T-helper 22 cell (primary cell): ENCODE data around the gene LRRC8A.

Experiments used
- DNase-seq: peaks from one replicate; pipeline ENCODE4 v3.0.0-alpha.2; 2020; ENCODE audit warnings: low read depth

The LRRC8A gene

DNA sequence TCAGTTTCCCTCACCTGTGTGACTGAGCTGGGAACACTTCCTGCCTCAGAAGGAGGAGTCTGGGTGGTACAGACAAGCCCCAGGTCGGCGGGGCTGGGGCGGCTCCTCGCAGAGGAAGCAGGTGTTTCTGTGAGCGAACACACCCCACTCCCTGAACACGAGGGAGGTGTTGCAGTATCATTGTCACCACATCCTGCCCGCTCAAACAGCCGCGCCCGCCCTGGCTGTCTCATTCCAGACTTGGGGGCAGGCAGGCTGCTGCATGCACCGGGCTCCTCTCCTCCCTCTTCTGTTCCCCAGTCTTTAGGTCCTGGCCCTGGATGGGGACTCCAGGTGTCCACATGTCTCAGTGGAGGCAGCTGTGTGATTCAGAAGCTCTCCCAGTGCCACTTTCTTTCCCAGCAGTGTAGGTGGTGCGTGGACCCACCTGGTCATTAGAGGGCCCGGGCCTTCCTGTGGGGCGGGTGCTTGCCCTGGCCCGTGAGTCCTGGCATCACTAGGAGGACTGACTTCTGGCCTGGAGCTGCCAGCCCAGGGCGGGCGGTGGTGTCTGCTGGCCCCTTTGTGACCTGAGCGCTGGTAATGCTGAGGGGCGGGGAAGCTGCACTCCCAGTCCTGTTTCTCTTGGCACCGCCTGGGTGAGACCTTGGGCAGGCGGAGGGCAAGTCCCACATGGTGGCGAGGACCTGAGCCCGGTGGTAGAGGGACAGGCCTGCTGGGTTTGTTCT is 20.6 kb downstream of the LRRC8A start:
- peak; percentile 71 for DNase-seq

DNA sequence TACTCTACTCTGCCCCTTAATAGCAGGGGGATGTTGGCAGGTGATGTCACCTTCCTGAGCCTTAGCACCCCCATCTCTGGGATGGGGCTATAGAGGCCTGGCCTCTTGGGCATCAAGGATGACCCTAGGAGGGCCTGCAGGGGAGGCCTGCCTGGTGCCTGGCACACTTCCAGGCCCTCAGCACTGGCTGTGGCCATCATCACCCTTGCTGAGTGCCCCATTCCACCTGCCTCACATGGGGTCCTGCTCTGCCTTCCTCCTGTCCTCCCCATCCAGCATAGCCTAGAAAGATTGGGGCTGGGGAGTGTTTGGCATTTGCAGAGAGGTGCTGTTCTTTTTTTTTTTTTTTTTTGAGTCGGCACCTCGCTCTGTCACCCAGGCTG is 21.1 kb downstream of the LRRC8A start:
- no peak for DNase-seq

DNA sequence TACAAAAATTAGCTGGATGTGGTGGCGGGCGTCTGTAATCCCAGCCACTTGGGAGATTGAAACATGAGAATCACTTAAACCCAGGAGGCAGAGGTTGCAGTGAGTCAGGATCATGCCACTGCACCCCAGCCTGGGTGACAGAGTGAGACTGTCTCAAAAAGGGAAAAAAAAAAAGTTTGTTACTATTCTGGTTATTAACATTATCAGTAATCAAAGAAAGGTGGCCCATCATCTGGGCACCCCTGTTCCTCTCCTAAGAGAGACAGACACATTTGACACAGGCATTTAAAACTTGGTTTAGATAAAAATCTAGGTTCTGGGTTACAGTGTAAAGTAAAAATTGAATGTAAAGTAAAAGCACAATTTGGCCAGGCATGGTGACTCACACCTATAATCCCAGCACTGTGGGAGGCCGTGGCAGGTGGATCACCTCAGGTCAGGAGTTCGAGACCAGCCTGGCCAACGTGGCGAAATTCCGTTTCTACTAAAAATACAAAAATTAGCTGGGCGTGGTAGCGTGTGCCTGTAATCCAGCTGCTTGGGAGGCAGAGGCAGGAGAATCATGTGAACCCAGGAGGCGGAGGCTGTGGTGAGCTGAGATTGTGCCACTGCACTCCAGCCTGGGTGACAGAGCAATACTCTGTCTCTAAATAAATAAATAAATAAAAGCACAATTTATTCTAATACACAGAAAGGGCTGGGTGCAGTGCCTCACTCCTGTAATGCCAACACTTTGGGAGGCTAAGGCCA is 22.1 kb downstream of the LRRC8A start:
- DNase-seq, result no peak

DNA sequence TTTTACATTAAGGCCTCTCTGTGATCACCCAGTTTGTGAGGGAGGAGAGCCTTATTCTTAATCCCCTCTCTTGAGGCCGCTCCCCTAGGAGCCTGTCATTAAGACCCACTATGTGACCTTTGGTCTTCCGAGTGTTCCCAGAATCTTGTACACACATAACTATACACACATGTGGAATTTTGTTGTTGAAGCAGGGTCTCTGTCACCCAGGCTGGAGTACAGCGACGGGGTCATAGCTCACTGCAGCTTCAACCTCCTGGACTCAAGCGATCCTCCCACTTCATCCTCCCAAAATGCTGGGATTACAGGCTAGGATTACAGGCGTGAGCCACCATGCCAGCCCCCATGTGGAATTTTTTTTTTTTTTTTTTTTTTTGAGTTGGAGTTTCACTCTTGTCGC is 24.0 kb downstream of the LRRC8A start:
- DNase-seq, result no peak

DNA sequence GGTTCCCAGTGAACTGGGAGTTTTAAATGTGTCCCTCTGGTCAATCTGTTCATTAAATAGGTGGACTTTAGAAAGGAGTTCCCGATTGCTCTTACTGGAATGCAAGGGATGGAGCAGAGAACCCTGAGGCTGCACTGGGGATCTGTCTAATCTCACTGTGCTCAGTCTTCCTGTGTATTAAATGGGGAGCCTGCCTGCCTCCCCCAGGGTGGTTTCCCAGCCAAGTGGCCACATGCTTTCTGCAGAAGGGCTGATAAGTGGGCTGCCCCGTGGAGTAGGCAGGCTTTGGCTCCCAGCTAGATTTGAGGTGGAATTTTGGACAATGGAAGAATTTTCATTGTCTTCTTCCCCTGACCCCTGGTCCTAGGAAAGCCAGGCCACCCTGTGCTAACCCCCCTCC is 24.8 kb downstream of the LRRC8A start:
- DNase-seq, result no peak

DNA sequence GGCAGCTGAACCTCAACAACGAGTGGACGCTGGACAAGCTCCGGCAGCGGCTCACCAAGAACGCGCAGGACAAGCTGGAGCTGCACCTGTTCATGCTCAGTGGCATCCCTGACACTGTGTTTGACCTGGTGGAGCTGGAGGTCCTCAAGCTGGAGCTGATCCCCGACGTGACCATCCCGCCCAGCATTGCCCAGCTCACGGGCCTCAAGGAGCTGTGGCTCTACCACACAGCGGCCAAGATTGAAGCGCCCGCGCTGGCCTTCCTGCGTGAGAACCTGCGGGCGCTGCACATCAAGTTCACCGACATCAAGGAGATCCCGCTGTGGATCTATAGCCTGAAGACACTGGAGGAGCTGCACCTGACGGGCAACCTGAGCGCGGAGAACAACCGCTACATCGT is 26.4 kb downstream of the LRRC8A start:
- no peak for DNase-seq

DNA sequence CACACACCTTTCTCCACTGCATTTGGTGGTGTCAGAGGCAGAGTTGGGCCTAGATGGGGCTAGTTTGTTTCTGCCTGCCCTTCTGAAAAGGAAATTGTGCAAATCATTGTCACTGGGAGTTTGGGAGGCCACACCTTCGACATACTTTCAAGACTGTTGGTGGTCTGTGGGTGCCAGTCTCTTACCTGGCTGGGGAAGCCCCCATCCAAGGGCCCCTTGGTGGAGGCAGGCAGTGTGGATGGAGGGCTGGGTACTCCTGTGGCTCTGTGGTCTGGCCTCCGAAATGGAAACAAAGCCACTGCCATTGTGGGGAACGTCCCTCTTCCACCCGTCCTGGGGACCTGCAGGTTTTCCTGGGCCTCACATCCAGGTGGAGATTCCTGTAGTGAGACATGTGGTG is 27.9 kb downstream of the LRRC8A start:
- DNase-seq, result no peak

DNA sequence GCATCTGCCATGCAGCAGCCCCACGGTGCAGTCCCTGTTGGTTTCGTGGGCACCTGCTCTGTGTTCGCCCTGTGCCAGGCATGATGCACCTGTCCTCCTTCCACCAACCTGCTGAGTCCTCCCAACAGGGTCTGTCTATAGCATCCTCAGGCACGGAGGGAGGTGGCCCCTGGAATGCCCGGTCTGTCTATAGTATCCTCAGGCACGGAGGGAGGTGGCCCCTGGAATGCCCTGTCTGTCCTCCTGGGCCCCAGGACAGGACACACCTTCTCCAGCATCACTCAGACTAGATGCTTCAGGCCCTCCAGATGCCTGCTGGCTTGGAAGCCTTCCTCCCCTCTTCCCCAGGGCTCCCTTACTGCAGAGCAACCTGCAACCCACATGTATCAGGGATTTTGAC is 29.0 kb downstream of the LRRC8A start:
- DNase-seq, result no peak

DNA sequence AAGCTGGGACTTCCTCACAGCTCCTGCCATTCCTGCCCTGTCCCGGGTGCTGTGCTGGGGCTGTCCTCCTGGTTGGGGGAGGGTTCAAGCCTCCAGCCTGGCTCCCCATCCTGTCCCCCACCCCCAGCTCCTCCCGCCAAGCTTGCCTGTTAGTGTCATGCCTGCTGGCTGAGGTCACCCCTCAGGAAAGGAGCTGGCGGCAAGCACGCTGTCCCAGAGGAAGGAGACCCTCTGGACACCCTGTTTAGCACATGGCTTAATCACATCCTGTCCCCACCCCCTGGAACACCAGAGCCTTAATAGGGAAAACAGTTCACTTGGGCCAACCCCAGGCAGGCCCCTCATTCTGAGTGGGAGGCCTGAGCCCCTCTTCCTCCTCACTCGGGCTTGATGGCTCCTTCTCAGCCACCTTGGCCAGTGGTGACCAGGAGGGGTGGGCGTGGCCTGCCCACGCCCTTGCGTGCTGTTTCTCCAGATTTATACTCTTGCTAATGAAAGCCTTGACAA is 29.6 kb downstream of the LRRC8A start:
- no peak for DNase-seq

DNA sequence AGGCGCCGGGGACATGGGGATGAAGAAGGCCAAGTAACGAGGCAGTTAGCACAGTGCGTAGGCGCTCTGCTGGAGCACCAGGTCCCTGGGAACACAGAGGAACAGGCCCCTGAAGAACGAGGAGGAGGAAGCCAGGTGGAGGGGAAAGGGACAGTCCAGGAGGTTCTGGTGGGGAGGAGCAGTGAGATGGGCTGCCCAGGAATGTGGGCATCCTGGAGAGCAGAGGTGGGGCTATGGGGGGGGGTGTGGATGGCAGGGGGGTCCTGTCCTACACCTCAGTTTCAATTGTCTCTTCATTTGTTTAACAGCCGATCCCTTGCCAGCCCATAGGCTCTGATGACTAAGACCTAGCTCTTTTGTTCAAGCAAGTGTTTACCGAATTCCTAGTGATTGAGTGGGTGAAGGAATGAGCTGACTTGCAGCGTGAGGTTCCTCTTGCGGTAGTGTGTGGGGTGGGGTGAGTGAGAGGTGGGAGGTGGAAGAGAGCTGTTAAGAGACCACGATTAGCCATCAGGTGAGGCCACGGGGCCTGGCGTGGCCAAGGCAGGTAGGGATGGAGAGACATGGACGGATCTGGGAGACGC is 30.4 kb downstream of the LRRC8A start:
- no peak for DNase-seq

DNA sequence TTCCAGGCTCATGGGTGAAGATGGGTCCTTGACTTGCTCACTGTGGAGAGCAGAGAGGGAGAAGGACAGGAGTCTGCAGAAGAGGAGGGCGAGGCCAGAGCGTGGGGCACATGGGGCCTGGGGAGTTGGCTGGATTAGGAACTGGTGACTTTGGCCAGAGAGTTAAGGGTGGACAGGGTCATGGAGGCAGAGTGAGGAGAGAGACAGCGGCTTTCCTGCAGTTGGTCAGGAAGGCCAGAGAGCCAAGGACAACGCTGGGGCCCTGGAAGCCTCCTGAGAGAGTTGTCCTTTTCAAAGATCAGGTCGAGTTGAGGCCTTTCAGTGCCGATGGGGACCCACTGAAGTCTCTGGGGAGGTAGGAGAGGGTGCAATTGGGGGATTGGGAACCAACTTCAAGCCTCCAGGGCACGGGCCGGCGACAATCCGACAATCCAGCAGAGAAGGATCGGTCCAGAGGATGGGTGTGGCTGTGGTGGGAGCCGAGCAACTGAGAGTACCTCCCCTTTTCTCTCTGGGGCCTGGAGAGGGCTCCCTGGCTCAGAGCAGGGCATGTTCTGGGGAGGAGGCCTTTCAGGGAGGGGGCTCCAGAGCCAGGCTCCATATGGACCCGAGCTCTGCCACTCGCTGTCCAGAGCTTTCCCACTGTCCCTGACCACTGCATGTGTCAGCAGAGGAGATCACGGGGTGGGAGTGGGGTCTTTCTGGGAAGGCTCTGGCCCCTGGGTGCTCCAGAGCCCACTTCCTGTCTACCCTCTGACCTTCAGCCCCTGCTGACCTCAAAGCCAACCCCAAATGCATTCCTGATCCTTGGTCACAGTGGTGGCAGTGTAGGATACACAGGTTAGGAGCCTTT is 31.3 kb downstream of the LRRC8A start:
- DNase-seq, result no peak

DNA sequence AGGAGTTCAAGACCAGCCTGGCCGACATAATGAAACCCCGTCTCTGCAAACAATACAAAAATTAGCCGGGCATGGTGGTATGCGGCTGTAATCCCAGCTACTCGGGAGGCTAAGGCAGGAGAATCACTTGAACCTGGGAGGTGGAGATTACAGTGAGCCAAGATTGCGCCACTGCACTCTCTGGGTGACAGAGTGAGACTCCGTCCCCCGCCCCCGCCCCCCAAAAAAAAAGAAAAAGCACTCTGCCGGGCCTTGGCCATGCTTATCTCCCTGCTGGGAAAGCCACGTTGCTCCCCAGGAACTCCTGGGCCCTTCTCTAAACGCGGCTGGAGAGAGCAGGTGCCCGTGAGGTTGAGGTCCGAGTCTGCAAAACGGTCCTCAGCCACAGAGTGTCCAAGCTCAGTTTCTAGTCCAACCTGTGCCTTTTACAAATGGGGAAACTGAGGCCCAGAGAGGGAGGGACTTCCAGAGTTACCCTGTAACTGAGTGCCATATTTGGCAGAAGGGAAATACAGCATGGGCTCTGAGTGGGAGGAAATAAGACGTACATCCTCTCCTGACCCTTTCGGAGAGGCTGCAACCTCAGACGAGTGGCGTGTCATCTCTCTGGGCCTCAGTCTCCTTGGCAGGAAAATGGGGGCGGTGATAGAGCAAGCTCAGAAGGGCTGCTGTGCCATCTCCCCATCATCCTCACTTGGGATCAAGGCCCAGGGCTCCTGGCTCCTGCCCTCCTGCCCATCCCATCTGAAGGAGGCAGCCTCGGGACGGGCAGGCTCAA is 32.3 kb downstream of the LRRC8A start:
- DNase-seq, result no peak

DNA sequence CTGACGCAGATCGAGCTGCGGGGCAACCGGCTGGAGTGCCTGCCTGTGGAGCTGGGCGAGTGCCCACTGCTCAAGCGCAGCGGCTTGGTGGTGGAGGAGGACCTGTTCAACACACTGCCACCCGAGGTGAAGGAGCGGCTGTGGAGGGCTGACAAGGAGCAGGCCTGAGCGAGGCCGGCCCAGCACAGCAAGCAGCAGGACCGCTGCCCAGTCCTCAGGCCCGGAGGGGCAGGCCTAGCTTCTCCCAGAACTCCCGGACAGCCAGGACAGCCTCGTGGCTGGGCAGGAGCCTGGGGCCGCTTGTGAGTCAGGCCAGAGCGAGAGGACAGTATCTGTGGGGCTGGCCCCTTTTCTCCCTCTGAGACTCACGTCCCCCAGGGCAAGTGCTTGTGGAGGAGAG is 34.3 kb downstream of the LRRC8A start:
- no peak for DNase-seq

DNA sequence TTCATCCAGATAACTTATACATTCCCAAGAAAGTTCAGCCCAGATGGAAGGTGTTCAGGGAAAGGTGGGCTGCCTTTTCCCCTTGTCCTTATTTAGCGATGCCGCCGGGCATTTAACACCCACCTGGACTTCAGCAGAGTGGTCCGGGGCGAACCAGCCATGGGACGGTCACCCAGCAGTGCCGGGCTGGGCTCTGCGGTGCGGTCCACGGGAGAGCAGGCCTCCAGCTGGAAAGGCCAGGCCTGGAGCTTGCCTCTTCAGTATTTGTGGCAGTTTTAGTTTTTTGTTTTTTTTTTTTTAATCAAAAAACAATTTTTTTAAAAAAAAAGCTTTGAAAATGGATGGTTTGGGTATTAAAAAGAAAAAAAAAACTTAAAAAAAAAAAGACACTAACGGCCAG is 34.8 kb downstream of the LRRC8A start:
- DNase-seq, result no peak

DNA sequence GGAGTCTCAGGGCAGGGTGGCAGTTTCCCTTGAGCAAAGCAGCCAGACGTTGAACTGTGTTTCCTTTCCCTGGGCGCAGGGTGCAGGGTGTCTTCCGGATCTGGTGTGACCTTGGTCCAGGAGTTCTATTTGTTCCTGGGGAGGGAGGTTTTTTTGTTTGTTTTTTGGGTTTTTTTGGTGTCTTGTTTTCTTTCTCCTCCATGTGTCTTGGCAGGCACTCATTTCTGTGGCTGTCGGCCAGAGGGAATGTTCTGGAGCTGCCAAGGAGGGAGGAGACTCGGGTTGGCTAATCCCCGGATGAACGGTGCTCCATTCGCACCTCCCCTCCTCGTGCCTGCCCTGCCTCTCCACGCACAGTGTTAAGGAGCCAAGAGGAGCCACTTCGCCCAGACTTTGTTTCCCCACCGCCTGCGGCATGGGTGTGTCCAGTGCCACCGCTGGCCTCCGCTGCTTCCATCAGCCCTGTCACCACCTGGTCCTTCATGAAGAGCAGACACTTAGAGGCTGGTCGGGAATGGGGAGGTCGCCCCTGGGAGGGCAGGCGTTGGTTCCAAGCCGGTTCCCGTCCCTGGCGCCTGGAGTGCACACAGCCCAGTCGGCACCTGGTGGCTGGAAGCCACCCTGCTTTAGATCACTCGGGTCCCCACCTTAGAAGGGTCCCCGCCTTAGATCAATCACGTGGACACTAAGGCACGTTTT is 35.4 kb downstream of the LRRC8A start:
- DNase-seq, result no peak

DNA sequence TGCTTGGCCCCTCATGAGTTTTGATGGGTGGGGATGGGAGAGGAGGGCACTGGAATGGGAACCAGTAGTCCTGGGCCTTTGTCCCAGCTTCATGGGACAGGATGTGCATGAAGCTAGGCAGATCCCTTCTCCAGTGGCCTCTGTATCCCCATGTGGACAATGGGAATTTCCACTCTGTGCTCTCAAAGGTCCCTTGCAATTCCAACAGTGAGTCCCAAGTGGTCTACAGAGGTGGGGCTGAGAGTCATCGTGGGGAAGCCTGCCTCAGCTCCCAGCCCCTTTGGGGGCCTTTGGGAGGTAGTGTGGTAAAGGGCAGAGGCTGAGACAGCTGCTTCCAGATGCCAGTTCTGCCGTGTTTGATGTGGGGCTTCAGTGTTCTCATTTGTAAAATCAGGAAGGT is 37.0 kb downstream of the LRRC8A start:
- no peak for DNase-seq

DNA sequence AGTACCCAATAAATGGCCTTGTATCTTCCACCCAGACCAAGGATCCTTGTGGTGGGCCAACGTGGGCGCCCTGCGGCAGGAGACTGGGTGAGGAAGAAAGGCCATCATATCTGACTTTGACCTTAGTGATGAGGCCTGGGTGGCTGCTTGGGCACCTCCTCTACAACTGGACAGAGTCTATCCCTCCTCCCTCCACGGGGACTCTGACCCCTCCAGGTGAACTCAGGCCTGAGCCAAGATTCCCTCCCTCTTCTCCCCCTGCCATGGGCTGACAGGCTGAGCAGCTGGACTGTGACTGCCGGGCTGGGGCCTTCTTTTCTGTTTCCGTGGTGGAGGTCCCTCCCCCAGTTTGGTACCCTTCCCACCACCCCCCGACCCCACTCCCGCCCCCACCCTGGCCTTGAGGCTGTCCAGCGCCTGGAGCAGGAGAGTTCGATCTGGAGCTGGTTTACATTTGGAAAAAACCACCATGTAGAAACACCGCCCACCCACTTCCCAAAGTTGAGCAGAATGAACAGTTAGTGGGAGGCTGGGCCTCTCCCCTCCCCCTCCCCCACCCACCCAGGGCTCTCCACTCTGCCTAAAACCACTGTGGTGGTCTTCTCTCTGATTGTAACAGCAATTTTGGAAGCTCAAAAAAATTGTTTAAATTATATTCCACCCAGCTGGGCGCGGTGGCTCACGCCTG is 37.6 kb downstream of the LRRC8A start:
- no peak for DNase-seq

DNA sequence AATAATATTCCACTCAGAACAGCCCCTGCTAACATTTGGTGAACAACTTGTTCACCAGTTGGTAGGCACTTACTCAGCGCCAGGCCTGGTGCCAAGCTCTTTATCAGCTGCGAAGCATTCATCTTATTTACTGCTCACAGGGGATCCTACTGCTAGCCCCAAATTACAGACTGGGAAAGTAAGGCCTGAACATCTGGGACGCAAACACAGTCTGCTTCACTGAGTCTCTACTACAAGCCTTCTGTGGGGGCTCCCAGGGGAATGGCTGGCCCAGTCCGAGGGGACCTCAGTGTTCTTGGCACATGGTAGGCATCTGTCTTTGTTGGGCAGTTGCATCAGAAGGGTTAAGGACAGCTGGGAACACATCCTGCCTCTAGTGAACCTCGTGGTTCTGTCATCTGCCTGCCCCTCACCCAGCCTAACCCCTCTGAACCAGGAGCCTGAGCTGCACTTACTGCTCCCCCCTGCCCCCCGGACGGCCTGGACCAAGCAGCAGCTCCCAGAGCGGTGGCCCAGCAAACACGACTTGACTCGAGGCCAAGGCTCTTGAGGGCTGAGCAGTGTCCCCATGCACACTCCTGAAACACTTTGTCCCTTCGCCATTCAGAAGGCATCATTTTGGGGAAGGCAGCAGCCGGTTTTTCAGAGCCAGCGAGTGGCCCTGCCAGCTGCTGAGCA is 38.6 kb downstream of the LRRC8A start, which contains the start of gene PHYHD1:
Gene PHYHD1, plus strand, starts transcription at position 602 of the 678 bp plus-strand sequence. CDS start 1,342 bp downstream, outside the sequence.
- DNase-seq, result no peak
